Right ventricle myocardium inferior (tissue), 1 donor: ENCODE results near the gene TRIB2. TPM values are rescaled to one million over a fixed set of nuclear protein-coding genes. Genes with fewer than 3 reads are reported as not detected.
A peak's percentile ranks its signal among the peaks of the same experiment; 100 is the strongest.

Source experiments
- ATAC-seq: fragments of 200-7000 bp; cut with Tn5 transposase; one replicate; pipeline ENCODE4 v1.9.1; 2020; ENCODE audit warnings: mild to moderate bottlenecking, moderate library complexity
- DNase-seq: peaks from one replicate; pipeline ENCODE4 v3.0.0; 2021; ENCODE audit errors: missing footprints
- intact Hi-C: fragments of 100-400 bp; cut with DNase I; formaldehyde crosslinking; loops from one replicate; pipeline ENCODE4 v1.11.0; 2022
- total RNA-seq: library from RNA; stranded (reverse); fragmentation: NEBNext Ultra II Directional; extraction: Animal tissue kit (Norgen Biotek cat#: 25700); gene quantifications from one replicate; pipeline ENCODE4 v1.2.1, GENCODE V29; 2021
- donor health status: DM: no; HTN: yes; CAD: no; lungs with severe emphysema.

Gene TRIB2
- total RNA-seq, 1 donor from 2014 or later, result 33.4 TPM

DNA sequence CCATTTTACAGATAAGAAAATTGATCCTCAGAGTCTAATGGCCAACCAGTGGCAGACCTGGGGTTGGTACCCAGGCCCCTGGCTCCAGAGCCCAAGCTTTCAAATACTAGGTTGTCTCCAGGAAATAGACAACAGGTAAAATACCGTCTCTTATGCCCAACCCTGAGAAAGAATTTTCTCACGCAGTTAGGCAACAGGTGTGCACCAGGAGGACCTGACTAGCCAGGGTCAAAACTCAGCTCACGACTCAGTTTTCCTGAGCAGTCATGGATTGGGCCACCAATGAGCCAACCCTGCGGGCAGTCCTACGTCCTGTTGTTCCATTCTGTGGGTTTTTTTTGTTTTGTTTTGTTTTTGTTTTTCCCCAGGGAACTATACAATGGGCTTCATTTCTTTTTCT lies 13.5 kb downstream of the TRIB2 start:
- intact Hi-C loops, result loop anchor here (5.0 kb wide), 1 partner anchor 77 kb away; no protein-coding TSS in a partner anchor
- ATAC-seq (no peak), DNase-seq (no peak)

DNA sequence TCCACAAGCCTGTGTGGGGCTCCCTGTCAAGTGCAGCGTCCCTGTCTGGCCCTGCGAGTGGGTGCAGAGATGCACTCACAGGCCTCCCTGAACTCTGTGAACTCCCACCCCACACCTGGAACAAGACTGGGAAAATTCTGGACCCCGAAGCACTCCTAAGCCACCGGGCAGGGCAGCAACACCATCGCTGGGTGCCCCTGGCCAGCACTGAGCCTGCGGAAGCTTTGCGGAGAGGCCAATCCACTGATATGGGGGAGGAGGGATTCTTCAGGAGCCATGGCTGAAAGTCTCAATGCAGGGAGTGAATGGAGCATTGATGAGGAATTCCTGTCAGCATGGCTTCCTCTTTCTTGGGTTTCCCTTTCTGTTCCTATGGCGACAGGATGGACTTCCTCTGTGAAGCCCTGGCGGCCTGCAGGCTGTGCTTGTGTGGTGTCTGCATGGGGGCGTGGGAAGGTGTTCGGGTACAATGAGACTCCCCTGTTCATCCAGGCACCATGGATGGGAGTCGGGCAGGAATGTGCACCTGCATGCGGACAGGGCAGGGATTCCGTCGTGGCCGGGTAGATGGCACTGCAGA lies 15.1 kb downstream of the TRIB2 start:
- no peak for DNase-seq
- intact Hi-C loops, result loop anchor here (5.0 kb wide), 1 partner anchor 76 kb away; no protein-coding TSS in a partner anchor
- ATAC-seq, result no peak

GRCh38 chr2:12732651-12733050 lies 15.9 kb downstream of the TRIB2 start:
- peak; percentile 47 for ATAC-seq
- intact Hi-C loops, result loop anchor here (5.0 kb wide), 1 partner anchor 75 kb away; no protein-coding TSS in a partner anchor
- DNase-seq, result peak; percentile 74

- DNase-seq, result peak; percentile 76
- ATAC-seq, result peak; percentile 74
Observed at GRCh38 chr2:12733846-12734245, 17.1 kb downstream of the TRIB2 start.

DNA sequence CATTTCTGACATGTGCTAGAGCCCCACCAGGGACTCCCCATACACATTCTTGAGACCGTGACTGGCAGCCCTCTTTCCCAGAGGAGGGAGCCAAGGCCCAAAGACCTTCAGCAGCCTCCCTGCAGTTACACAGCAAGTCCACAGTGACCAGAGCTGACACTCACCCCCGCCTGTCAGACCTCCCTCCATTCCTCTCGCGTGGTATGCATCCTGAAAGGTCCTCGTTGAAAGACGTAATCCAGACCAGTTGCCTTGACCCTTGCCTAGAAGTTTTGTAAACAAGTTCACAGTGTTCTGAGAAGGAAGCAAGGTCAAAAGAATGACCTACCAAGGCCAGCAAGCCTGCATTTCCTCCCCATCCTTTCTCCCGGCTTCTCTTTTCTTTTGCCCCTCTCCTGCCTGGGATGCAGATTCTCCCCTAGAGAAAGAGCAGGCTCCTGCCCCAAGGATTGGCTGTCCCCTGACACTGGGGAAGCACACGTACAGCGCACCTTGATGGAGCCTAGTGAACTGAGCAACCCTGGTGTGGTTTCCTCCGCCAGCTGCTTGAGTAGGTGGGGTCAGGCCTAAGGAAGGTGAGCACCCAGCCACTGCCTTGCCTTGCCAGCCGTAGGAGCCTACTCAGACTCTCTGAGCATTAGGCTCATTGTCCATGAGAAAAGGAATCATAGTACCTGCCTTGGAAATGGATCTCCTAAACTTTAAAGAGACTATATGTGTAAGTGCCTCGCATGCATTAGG lies 18.3 kb downstream of the TRIB2 start:
- intact Hi-C loops, result loop anchor here (2.0 to 5.0 kb wide), 2 partner anchors 72 to 84 kb away; no protein-coding TSS in a partner anchor
- peak; percentile 73 for ATAC-seq
- DNase-seq, result no peak

More at GRCh38 chr2:12733846-12734245, 17.1 kb downstream of the TRIB2 start:
- intact Hi-C loops, result loop anchor here (2.0 to 5.0 kb wide), 2 partner anchors 73 to 85 kb away; no protein-coding TSS in a partner anchor

- ATAC-seq, result no peak
- intact Hi-C loops, result no loop called here
- no peak for DNase-seq
Observed at GRCh38 chr2:12737297-12737696, 20.6 kb downstream of the TRIB2 start.

GRCh38 chr2:12737738-12738485 lies 21.2 kb downstream of the TRIB2 start:
- intact Hi-C loops, result no loop called here
- no peak for ATAC-seq

GRCh38 chr2:12739721-12740254 lies 23.1 kb downstream of the TRIB2 start:
- DNase-seq (no peak), ATAC-seq (no peak)
- intact Hi-C loops, result no loop called here

More at GRCh38 chr2:12737738-12738485, 21.2 kb downstream of the TRIB2 start:
- DNase-seq, result no peak

GRCh38 chr2:12741380-12741779 lies 24.6 kb downstream of the TRIB2 start:
- no peak for ATAC-seq
- DNase-seq, result no peak
- intact Hi-C loops, result no loop called here

DNA sequence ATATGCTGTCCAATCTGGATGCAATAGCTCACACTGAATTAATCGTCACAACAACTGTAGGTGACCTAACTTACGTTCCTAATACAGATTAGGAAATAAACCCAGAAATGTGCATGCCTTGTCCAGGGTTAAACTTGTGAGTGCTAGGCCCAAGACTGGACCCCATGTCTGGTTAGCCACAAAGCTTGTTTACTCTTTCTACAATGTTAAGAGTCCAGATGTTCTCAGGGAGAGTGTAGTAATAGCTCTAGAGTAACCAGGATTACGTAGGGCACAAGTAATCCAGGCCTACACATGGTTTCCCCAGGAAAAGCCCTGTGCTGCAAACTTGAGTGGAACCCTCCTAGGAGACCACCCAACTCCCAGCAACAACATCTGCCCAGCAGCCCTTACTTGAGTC lies 26.2 kb downstream of the TRIB2 start:
- no peak for DNase-seq
- ATAC-seq, result no peak

DNA sequence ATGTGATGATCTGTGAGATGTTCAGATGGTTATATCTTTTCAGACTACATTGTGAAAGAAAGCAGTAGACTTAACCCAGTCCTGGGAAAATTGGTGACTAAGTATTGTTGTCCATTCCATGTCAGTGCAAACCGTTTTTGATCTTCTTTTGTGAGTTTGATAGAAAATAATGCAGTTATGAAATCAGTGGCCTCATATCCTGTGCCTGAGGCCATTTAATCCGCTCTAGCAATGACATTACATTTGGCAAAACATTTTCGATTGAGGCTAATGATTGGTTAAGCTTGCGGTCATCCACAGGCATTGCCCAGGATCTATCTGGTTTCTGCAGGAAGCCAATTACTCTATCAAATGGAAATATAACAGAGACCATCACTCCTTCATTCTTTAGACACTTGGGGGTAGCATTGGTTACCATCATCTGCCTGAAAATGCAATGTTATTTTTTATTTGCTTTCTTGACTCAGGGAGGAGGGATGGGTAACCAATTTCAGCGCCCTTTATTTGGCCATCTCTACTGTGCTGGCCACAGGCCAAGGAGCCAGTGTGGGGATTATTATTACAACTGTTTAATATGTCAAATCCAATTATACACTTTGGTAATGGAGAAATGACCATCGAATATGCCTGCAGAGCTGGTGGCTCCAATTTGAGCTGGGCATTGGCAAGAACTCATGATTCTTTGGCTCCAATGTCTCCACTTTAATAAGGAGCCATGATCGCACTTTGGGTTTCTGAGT lies 33.6 kb downstream of the TRIB2 start:
- ATAC-seq (no peak), DNase-seq (no peak)
- intact Hi-C loops, result no loop called here

More for the DNA sequence above, 26.2 kb downstream of the TRIB2 start:
- intact Hi-C loops, result no loop called here

DNA sequence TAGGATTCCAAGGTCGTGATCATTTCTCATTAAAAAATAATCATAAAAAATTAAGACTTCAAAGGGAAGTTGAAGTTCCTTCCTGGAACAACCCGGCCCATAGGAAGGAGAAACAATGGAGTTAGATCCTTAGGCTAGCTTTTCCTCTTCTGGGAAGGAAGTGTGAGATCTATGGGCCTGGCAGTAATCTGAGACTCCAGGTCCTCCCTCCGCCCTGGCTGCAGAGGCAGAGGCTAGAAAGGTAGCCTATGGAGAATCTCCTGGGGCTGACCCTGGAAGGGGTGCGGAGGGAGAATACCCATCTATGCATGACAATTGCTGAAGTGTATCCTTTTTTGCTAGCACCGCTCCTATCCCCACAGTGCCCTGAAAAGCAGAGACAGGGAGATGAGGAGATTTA lies 37.9 kb downstream of the TRIB2 start:
- DNase-seq (no peak), ATAC-seq (no peak)
- intact Hi-C loops, result no loop called here

DNA sequence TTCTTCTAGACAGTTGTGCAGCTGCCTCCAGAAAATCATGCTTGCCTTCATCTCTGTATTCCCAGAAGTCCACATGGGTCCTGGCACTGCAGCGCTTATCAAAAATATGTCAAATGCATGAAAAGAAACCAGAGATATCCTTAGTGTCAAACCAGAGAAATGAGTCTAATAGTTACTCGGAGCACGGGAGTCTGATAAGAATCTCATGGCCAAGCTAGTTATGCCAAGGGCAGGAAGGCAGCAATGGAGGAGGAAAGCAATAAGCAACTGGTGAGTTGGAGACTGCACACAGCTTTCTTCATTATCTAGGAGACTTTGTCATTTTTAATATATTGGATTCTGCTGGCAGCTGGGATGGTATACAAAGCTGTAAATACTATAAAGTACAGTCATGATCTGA lies 38.6 kb downstream of the TRIB2 start:
- DNase-seq (no peak), ATAC-seq (no peak)
- intact Hi-C loops, result no loop called here

- ATAC-seq (peak; percentile 26), DNase-seq (no peak)
- intact Hi-C loops, result no loop called here
Observed at GRCh38 chr2:12759248-12759647, 42.5 kb downstream of the TRIB2 start.

DNA sequence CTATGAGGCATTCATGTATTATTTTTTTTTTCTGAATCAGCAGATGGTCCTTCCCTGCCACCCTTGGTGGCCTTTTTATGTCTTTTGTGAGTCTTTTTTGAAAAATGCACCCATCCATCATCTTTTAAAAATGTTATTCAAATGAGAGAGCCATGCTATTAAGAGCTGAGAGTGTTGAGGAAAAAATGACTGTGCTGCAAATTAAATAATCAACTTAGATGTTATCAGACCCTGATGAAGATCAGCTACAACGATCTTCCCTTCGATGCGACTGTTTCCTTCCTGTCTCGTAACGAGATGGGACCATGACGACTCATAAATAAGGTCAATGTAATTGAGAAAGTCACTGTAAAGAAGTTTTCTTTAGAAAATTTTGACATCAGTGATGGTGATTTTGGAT lies 44.4 kb downstream of the TRIB2 start:
- no peak for DNase-seq
- intact Hi-C loops, result no loop called here
- no peak for ATAC-seq

GRCh38 chr2:12762337-12762736 lies 45.6 kb downstream of the TRIB2 start:
- DNase-seq (no peak), ATAC-seq (no peak)
- intact Hi-C loops, result no loop called here

- no peak for DNase-seq
Observed at GRCh38 chr2:12762976-12763375, 46.2 kb downstream of the TRIB2 start.

DNA sequence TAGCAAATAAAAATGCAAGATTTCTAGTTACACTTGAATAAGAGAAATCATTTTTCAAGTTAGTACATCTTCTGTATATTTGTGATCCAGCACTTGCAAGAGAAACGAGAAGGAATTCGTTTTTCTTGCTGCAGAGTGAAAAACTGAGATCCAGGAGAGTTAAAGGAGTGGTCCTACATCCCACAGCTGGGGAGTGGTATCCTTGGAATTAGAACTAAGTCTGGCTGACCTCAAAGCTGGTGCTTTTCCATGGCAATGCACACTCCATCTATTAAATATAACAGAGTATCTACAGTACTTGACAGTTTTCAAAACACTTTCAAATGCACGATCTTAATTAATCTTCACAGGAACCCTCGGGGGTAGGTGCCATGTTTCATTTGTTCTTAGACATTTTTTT lies 46.8 kb downstream of the TRIB2 start:
- DNase-seq, result no peak
- intact Hi-C loops, result no loop called here
- no peak for ATAC-seq

More at GRCh38 chr2:12762976-12763375, 46.2 kb downstream of the TRIB2 start:
- intact Hi-C loops, result no loop called here
- ATAC-seq, result no peak
